Activated effector memory CD4-positive, alpha-beta T cell treated with Interleukin-2 at 50 U/mL for 16 hours (primary cell): ENCODE measurements around the gene DRAXIN.

Source experiments
- DNase-seq: peaks from one replicate; pipeline ENCODE4 v3.0.0-alpha.2; 2020

The DRAXIN gene

GRCh38 chr1:11690397-11691301, 861 bp upstream of the DRAXIN start:
- DNase-seq: no peak

DNA sequence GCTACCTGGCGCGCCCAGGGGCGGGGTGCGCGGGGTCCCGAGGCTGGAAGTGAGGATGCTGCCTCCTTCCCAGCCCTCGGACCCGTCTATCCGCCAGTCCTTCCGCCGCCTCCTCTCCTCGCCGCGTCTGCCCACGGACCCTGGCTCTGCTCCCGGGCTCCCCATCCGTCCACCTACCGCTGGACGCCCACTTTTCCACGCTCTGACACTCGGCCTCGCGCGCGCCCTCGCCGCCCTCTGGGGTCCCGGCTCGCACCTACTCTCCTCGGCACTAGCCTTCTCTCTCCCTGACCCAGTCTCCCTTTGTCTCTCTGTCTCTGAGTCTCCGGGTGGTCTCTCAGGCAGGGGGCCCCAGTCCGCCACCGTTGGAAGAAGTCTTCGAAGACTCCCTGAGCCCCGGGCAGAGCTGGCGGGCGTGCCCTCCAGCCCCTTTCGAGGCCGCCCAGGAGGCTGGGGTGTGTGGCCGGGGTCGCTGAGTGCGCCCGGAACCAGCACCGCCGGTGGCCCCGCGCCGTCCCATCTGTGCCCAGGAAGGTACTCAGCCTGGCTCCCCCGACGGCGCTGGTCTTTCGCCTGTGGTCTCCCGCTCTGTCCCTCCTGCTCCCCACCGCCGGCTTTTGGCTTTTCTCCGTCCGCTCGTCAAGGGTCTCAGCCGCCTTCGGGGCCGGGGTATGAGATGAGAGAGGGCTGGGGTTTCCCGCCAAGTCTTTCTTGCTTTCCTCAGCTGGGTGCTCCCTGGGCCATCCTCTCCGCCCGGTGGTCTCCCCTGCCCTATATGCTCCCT, 610 bp downstream of the DRAXIN start:
- no peak for DNase-seq

DNA sequence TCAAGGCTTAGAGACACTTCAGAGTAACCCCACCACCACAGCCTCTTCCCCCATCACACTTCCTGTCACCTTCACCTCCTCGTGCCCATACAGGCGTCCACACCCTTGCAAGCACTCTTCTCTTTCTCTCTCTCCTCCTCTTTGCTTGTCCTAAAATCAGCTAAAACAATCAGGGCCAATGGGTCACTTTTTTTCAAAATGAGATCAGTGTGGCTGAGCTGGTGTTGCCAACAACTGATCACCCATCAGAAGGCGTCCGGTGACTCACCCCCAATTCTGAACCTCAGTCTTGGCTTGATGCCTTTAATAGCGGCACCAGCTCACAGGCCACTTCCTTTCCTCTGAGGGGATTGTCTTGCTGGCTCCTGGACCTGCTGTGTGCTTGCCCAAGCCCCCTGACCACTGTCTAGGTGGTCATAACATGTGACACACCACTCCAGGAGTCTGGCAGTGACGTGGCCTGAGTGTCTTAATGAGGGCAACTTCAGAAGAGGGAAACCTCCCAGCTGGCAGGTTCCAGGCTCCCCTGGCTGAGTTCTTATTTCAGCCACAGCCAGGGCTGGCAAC, 1.6 kb downstream of the DRAXIN start:
- DNase-seq: peak; percentile 22

DNA sequence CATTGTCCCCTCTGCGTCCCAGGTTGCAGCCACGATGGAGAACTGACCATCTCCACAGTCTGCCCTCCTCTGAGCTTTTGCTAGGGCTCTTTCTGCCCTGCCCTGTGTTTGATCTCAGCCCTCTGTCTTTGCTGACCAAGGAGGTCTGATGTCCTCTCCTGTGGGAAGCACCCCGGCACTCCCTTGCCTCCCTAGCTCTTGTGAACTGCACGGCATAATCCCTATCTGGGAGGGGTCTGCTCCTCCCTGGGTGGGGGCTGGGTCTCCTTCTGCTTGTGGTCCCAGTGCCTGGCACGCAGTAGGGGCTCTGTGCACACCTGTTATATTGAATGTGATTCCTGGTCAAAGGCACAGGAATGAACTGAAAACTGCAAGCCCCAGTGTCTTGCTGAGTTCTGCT, 2.4 kb downstream of the DRAXIN start:
- no peak for DNase-seq

DNA sequence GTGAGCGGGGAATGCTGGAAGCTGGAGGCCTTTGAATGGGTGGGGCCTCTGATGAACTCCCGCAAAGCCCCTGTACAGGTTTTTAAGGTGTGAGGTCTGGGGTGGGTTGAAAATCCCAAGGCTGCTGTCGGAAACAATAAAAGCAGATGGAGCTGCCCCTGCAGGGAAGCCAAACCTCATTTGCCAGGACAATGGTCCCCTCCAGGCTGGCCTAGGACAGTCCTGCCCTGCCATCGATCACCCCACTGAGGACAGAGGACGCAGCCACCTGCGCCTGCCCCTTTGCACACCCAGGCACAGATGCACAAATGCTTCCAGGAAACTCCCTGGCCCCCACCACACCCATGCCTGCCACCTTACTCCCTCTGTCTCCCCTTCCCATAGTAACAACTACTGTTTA, 4.4 kb downstream of the DRAXIN start:
- no peak for DNase-seq

DNA sequence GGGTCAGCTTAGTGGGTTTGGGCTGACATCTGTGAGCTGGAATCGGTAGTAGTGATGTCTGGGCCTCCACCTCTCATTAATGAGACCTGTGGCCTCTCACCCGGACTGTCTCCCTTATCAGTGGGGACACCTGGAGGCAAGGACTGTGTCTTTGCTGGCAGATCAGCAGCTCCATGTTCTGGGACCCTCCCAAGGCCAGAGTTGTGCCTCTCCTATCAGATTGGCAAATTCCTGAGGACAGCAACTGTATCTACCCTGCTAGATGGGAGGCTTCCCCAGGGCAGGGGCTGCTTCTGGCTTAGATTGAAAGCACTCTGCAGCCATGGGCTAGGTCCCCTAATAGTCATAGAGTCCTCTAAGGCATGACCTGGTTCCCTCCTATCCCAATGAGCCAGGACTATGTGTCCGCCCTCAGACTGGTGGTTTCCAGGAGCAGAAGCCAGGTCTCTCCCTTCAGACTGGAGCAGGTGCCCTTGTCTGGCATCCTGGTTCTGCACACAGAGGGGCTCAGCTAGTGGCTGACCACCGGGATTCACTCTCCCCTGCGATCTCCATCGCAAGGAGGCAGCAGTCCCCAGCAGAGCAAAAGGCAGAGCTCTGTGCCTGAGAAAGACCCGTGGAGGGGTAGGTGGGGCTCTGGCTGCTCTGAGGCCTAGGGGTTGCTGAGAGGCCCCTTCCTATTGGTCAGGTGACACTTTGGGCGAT, 5.8 kb downstream of the DRAXIN start:
- no peak for DNase-seq

- DNase-seq: no peak
Observed at GRCh38 chr1:11697893-11698210, 6.3 kb downstream of the DRAXIN start.

DNA sequence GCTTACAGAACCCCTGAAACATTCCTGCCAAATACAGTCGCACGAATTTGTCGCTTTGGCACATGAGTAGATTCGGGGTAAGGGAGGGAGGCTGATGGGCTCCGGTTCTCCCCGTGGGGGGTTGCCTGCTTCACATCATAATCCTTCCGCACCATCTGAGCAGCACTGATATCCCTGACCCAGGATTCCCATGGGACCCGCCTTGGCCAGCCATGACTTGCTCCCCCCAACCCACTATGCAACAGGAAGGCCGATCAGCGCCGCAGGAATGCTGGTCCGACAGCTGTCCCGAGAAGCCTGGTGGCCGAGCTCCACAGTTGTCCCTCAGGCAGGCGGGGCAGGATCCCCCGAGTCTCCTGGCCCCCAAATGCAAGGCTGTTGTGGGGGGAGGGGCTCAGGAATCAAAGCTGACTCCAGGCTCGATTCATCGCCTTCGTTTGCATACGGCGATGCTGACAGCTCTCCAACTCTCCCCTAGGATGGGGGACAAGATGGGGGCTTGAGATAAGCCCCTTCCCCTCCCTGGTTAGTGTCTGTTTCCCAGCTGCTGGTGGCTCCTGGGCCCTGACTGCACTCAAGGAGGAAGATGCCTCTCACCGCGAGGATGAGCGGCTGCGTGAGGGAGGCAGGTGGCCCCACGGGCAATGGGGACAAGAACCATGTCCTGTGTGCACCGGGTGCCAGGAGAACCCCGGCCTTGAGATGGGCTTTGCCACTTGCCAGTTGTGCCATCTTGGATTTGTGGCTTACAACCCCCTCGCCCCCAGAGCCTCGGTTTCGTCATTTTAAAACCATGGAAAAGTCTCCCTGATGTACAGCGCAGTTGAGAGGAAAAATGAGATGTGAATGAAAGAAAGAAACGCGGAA, 9.3 kb downstream of the DRAXIN start:
- DNase-seq: no peak

- DNase-seq: no peak
Observed at GRCh38 chr1:11701551-11701961, 10.0 kb downstream of the DRAXIN start.

GRCh38 chr1:11701981-11702803, 10.7 kb downstream of the DRAXIN start:
- no peak for DNase-seq

GRCh38 chr1:11703357-11704193, 12.1 kb downstream of the DRAXIN start:
- DNase-seq: no peak

DNA sequence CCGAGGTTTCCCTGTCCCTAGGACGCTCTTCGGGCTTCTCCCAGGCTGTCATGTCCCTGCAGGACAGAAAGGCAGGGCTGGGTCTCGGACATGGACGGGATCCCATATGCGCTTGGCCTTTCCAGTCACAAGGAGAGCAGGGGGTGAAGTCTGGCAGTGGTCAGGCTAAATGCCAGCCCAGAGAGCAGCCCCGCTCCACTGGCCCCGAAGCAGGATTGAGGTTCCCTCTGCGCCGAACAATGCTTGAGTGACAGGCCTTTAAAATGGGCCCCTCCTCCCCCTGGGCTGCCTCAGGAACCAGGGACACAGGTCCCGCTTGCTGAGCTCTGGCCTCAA, 12.7 kb downstream of the DRAXIN start:
- DNase-seq: no peak

GRCh38 chr1:11704691-11705475, 13.4 kb downstream of the DRAXIN start:
- no peak for DNase-seq

DNA sequence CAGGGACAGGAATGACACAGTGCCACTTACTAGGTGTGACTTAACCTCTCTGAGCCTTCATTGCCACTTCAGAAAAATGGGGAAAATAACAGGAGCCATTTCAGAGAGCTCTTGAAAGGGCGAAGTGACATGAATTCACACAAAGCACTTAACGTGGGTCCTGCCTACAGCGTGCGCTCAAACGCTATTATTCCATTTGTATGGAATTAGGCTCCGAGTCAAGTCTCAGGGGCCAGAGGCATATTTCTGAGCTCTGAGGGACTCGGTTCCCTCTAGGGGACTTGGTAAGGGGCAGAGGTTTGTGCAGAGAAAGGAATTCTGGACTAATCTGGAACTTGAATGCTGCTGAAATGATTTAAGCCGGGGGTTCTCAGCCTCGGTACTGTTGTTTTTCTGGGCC, 14.1 kb downstream of the DRAXIN start:
- DNase-seq: no peak

GRCh38 chr1:11706292-11706691, 14.8 kb downstream of the DRAXIN start:
- DNase-seq: no peak

DNA sequence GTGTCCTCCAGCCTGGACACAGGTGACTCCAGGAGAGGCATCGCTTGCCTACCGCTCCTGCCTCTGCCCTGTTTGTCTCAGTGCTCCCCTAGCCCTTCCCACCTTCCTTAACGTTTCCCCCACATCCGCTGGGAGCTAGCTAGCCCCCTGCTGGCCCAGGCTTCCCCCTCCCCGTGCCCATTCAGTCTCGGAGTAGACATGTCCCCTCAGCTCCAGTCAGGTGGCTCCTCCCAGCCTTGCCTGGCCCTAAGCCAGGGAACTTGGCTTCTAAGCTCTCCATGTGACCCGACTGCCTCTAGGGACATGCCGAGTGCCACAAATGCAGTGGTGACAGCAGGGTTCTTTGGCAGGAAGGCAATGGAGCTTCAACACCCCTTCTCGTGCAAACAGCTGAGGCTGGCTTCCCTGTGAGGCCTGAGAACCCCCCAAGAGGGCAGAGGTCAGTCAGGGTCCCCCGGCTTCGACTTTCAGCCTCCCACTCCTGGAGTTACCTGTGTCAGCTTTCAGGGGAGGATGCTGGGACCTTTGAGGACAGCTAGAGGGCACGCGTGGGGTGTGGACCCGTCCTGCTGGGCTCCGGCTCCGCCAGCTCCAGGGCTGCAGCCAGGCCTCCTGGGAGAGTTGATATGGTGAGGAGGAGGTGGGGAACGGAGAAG, 16.2 kb downstream of the DRAXIN start:
- no peak for DNase-seq

- no peak for DNase-seq
Observed at GRCh38 chr1:11708554-11709350, 17.2 kb downstream of the DRAXIN start.

- no peak for DNase-seq
Observed at GRCh38 chr1:11711490-11711889, 20.0 kb downstream of the DRAXIN start.
